IMR-90 (cell line): ENCODE measurements around the gene TMEM97. TPM values are rescaled to one million over a fixed set of nuclear protein-coding genes. Genes with fewer than 3 reads are reported as not detected.

Experiments
- ATAC-seq: fragments of 200-7000 bp; cut with Tn5 transposase; 2 replicates; pipeline ENCODE4 v1.9.1; 2020; ENCODE audit warnings: low read depth, mild to moderate bottlenecking, moderate library complexity
- BruUV-seq: library from RNA; stranded (reverse); fragments of 400-500 nt; replicated peaks from 2 replicates; lab custom pipeline; 2021; lab: Mats Ljungman, UMichigan
- CTCF ChIA-PET: fragments of 300-600 bp; formaldehyde crosslinking; extraction: SDS; loops from one replicate; lab custom pipeline; 2021; ENCODE audit warnings: antibody characterized with exemption; lab: Yijun Ruan, JAX
- POLR2A ChIA-PET: fragments of 300-600 bp; sonication (Branson Sonifier 250); formaldehyde crosslinking; loops from one replicate; lab custom pipeline; 2022; ENCODE audit warnings: antibody characterized with exemption; ENCODE audit not compliant: unreplicated experiment; lab: Charles Lee
- DNase-seq: peaks from one replicate; pipeline ENCODE4 v3.0.0; 2013
- H2AFZ ChIP-seq: replicated peaks from 2 replicates; pipeline ENCODE3; 2013; ENCODE audit warnings: low read length, mild to moderate bottlenecking; ENCODE audit not compliant: poor library complexity
- H2AK5ac ChIP-seq: 2 replicates; pipeline ENCODE4 v1.6.1; 2013; ENCODE audit warnings: low read depth, low read length, inconsistent platforms
- H2AK9ac ChIP-seq: replicated peaks from 2 replicates; pipeline ENCODE3; 2013; ENCODE audit warnings: mild to moderate bottlenecking, low read depth, low read length, moderate library complexity; ENCODE audit not compliant: poor library complexity
- H2BK120ac ChIP-seq: 2 replicates; pipeline ENCODE4 v1.6.1; 2013; ENCODE audit warnings: low read depth, low read length, inconsistent platforms
- H2BK15ac ChIP-seq: 3 replicates; pipeline ENCODE4 v1.6.1; 2013; ENCODE audit warnings: low read depth, low read length, inconsistent platforms
- H2BK20ac ChIP-seq: 2 replicates; pipeline ENCODE4 v1.6.1; 2013; ENCODE audit warnings: low read depth, mild to moderate bottlenecking, inconsistent platforms, low read length, moderate library complexity
- H2BK5ac ChIP-seq: 2 replicates; pipeline ENCODE4 v1.6.1; 2013; ENCODE audit warnings: mild to moderate bottlenecking, low read depth, low read length, inconsistent platforms; ENCODE audit not compliant: poor library complexity, severe bottlenecking
- H3K14ac ChIP-seq: replicated peaks from 2 replicates; pipeline ENCODE4 v1.6.1; 2013; ENCODE audit warnings: low read depth, low read length, inconsistent platforms
- H3K18ac ChIP-seq: 2 replicates; pipeline ENCODE4 v1.6.1; 2013; ENCODE audit warnings: low read depth, low read length, control low read depth
- H3K23ac ChIP-seq: 2 replicates; pipeline ENCODE4 v1.6.1; 2013; ENCODE audit warnings: low read depth, low read length, inconsistent platforms
- H3K27ac ChIP-seq: 2 replicates; pipeline ENCODE4 v1.5.1; 2013; ENCODE audit warnings: mild to moderate bottlenecking, control low read depth, low read length; ENCODE audit not compliant: insufficient read depth
- H3K27me3 ChIP-seq: 2 replicates; pipeline ENCODE4 v1.6.1; 2013; ENCODE audit warnings: low read length; ENCODE audit not compliant: control insufficient read depth, insufficient read depth
- H3K36me3 ChIP-seq: 2 replicates; pipeline ENCODE4 v1.6.1; 2013; ENCODE audit warnings: low read length, mixed read lengths; ENCODE audit not compliant: control insufficient read depth, insufficient read depth
- H3K4ac ChIP-seq: 2 replicates; pipeline ENCODE4 v1.6.1; 2013; ENCODE audit warnings: low read depth, low read length, inconsistent platforms
- H3K4me1 ChIP-seq: 2 replicates; pipeline ENCODE4 v1.6.1; 2013; ENCODE audit warnings: low read length, mixed read lengths; ENCODE audit not compliant: control insufficient read depth, insufficient read depth
- H3K4me2 ChIP-seq: 2 replicates; pipeline ENCODE4 v1.6.1; 2013; ENCODE audit warnings: low read depth, mild to moderate bottlenecking, control low read depth, low read length, moderate library complexity
- H3K4me3 ChIP-seq: 2 replicates; pipeline ENCODE4 v1.5.1; 2013; ENCODE audit warnings: low read depth, mild to moderate bottlenecking, control low read depth, low read length, moderate library complexity; ENCODE audit not compliant: insufficient read depth
- H3K56ac ChIP-seq: 2 replicates; pipeline ENCODE4 v1.6.1; 2013; ENCODE audit warnings: low read length, inconsistent platforms; ENCODE audit not compliant: insufficient read depth; ENCODE audit errors: extremely low read depth
- H3K79me1 ChIP-seq, 2 experiments: 2 replicates each; pipeline ENCODE4 v1.6.1; 2013; ENCODE audit warnings: low read length in 2 of 2, inconsistent platforms in 1 of 2, low read depth in 1 of 2
- H3K9ac ChIP-seq: 2 replicates; pipeline ENCODE4 v1.6.1; 2013; ENCODE audit warnings: low read depth, low read length, control low read depth
- H3K9me1 ChIP-seq: 2 replicates; pipeline ENCODE4 v1.6.1; 2013; ENCODE audit warnings: low read length, inconsistent platforms; ENCODE audit not compliant: insufficient read depth
- H3K9me3 ChIP-seq: 2 replicates; pipeline ENCODE4 v1.6.1; 2013; ENCODE audit warnings: low read length; ENCODE audit not compliant: control insufficient read depth, insufficient read depth
- H4K20me1 ChIP-seq: 2 replicates; pipeline ENCODE4 v1.6.1; 2013; ENCODE audit warnings: low read length, inconsistent platforms; ENCODE audit not compliant: insufficient read depth
- H4K5ac ChIP-seq: 2 replicates; pipeline ENCODE4 v1.6.1; 2013; ENCODE audit warnings: mild to moderate bottlenecking, low read depth, low read length, control low read depth
- H4K8ac ChIP-seq, 2 experiments: 2 replicates each; pipeline ENCODE4 v1.6.1; 2013; ENCODE audit warnings: low read depth in 2 of 2, low read length in 2 of 2, control low read depth in 1 of 2, inconsistent platforms in 1 of 2
- H4K91ac ChIP-seq: 2 replicates; pipeline ENCODE4 v1.6.1; 2013; ENCODE audit warnings: low read depth, low read length, inconsistent platforms; ENCODE audit not compliant: insufficient read depth
- BHLHE40 ChIP-seq: fragments of 150-350 bp; IDR thresholded peaks from 2 replicates; pipeline ENCODE4 v1.6.1; 2016; ENCODE audit warnings: mild to moderate bottlenecking, low read depth, low read length
- CHD1 ChIP-seq: IDR thresholded peaks from 2 replicates; pipeline ENCODE4 v1.6.1; 2012; ENCODE audit warnings: low read depth, low read length, improper control_type of control experiment
- ELK1 ChIP-seq: fragments of 150-350 bp; IDR thresholded peaks from 2 replicates; pipeline ENCODE4 v1.6.1; 2016; ENCODE audit warnings: low read depth, mild to moderate bottlenecking, low read length, moderate library complexity, borderline replicate concordance
- FOS ChIP-seq: fragments of 150-350 bp; IDR thresholded peaks from 2 replicates; pipeline ENCODE4 v1.6.1; 2016; ENCODE audit warnings: low read depth, low read length
- MAFK ChIP-seq: IDR thresholded peaks from 2 replicates; pipeline ENCODE4 v1.6.1; 2012; ENCODE audit warnings: low read depth, low read length, improper control_type of control experiment
- POLR2A ChIP-seq: IDR thresholded peaks from 2 replicates; pipeline ENCODE4 v1.6.1; 2012; ENCODE audit warnings: mild to moderate bottlenecking, low read depth, low read length
- RAD21 ChIP-seq: IDR thresholded peaks from 2 replicates; pipeline ENCODE4 v1.6.1; 2012; ENCODE audit warnings: low read length, improper control_type of control experiment
- SMC3 ChIP-seq: fragments of 150-350 bp; IDR thresholded peaks from 2 replicates; pipeline ENCODE4 v1.6.1; 2016; ENCODE audit warnings: low read depth, mild to moderate bottlenecking, antibody characterized with exemption, low read length, moderate library complexity
- WGBS, 2 experiments: methylation state at CpG; one replicate each; pipeline versions ENCODE4 v1.1.5 to v1.1.7; 2013; ENCODE audit warnings: missing lambda C conversion rate in 2 of 2; ENCODE audit not compliant: insufficient read length in 1 of 2; ENCODE audit errors: extremely low coverage in 2 of 2; 5-methylcytosine and 5-hydroxymethylcytosine counted together
- dilution Hi-C: fragments of 300-500 bp; cut with HindIII; formaldehyde crosslinking; loops from one replicate; pipeline ENCODE4 v1.14.3; 2018; ENCODE audit warnings: low sequenced_read_pairs; ENCODE audit not compliant: unreplicated experiment
- in situ Hi-C: fragments of 300-500 bp; cut with MboI; formaldehyde crosslinking; loops from 3 replicates; pipeline ENCODE4 v1.14.3; 2019; ENCODE audit warnings: low sequenced_read_pairs, inconsistent platforms, mixed read lengths
- intact Hi-C: fragments of 100-400 bp; cut with micrococcal nuclease; formaldehyde crosslinking; loops from 2 replicates; pipeline ENCODE4 v1.10.0; 2022
- polyA plus RNA-seq, 3 experiments: library from polyadenylated mRNA; depleted of rRNA; stranded (reverse); fragments of >200 nt; gene quantifications; 2 replicates each; pipeline ENCODE4 v1.2.3, GENCODE V29; 2012; ENCODE audit warnings: low replicate concordance in 1 of 3
- total RNA-seq: library from RNA; depleted of rRNA; stranded (reverse); fragments of >200 nt; gene quantifications from 2 replicates; pipeline ENCODE4 v1.2.3, GENCODE V29; 2012

TMEM97 gene
- total and polyA plus RNA-seq, 2 of the 4 experiments (the other 2 are of a cell fraction), result 12.3 to 21.3 TPM

- TF ChIP-seq RAD21, result no peak
- TF ChIP-seq SMC3, result no peak
- TF ChIP-seq MAFK, result no peak
- TF ChIP-seq FOS, result no peak
These were observed 20.6 kb upstream of the TMEM97 start (continued) for GRCh38 chr17:28298449-28298848.

- in situ Hi-C loops (no loop called here), dilution Hi-C loops (no loop called here), intact Hi-C loops (no loop called here)
- Histone ChIP-seq H4K5ac (no peak overlapping the region), H3K18ac (no peak overlapping the region), H2AFZ (peak overlapping the region; percentile 68), H2BK15ac (no peak overlapping the region), H3K4me1 (no peaks in the 10 kb centered on the region), H3K9me1 (no peaks in the 10 kb centered on the region), H3K23ac (no peak overlapping the region), H3K4me3 (no peak overlapping the region), H3K27me3 (peaks cover 29% of the 10 kb centered on the region), H3K4ac (no peak overlapping the region), H4K91ac (no peak overlapping the region), H3K56ac (no peak overlapping the region), H3K27ac (no peak overlapping the region), H3K4me2 (no peak overlapping the region), H3K79me1 (no peaks in the 10 kb centered on the region), H3K36me3 (no peaks in the 10 kb centered on the region), H2AK5ac (no peak overlapping the region), H4K8ac (no peak overlapping the region), H3K9ac (no peak overlapping the region), H2BK5ac (no peak overlapping the region), H2AK9ac (no peak overlapping the region), H4K20me1 (no peaks in the 10 kb centered on the region), H2BK120ac (no peak overlapping the region), H3K9me3 (no peaks in the 10 kb centered on the region), H2BK20ac (no peak overlapping the region), H3K14ac (no peak overlapping the region)
- DNase-seq, result no peak
- ATAC-seq, result no peak
- ChIA-PET POLR2A (no interaction called here), CTCF (no interaction called here)
- BruUV-seq, result no TSS peak
- TF ChIP-seq ELK1, result no peak
- TF ChIP-seq BHLHE40, result no peak
- no peak for TF ChIP-seq FOS
- TF ChIP-seq MAFK, result no peak
- TF ChIP-seq POLR2A, result no peak
- no peak for TF ChIP-seq RAD21
- no peak for TF ChIP-seq SMC3
- no peak for TF ChIP-seq CHD1
- WGBS, 2 experiments, result 19% methylated on average over 10 of the region's 38 CpGs; no CpG with 5 or more reads in 1 of the 2 experiments
These were observed 12.0 kb upstream of the TMEM97 start for GRCh38 chr17:28306954-28307401.
